ENCODE data around the gene COBLL1.
A peak's percentile ranks its signal among the peaks of the same experiment; 100 is the strongest.

DNA sequence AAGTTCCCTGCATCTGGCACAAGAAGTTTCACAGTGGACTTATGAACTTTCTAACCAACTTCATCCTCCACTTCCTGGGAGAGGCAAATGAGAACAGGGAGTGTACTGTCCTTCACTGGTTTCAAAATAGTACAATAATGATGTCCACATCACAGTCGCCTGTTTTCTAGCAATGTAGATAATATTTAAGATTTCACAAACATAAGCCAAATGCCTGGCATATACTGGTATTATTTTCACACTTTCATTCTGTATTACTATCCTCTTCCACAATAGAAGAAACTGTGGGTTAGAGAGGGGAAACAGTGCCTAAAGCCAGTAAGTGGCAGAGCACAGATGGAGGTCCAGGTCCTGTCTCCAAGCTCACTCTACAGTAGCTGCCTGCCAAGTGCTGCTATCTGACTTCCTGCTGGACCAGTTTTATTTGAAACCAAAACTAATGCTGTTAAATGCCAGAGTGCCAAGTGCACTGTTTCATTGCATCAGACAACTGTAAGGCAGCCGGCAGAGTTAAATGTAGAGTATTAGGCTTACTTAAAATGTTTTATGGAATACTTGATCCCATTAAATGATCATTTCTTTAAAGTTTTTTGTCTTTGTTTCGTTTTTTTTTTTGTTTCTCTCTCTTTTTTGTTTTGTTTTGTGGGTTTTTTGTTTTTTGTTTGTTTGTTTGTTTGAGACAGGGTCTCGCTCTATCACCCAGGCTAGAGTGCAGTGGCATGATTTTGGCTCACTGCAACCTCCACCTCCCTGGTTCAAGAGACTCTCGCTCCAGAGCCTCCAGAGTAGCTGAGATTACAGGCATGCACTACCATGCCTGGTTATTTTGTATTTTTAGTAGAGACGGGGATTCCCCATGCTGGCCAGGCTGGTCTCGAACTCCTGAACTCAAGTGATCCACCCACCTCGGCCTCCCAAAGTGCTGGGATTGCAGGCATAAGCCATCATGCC, 15.1 kb downstream of the COBLL1 start:
- TF ChIP-seq POLR2A (IDR thresholded peaks at IDR 0.05) = no peak
- TF ChIP-seq POLR2AphosphoS5 (IDR thresholded peaks at IDR 0.05) = peak; percentile 90
- TF ChIP-seq, protein P1, sequence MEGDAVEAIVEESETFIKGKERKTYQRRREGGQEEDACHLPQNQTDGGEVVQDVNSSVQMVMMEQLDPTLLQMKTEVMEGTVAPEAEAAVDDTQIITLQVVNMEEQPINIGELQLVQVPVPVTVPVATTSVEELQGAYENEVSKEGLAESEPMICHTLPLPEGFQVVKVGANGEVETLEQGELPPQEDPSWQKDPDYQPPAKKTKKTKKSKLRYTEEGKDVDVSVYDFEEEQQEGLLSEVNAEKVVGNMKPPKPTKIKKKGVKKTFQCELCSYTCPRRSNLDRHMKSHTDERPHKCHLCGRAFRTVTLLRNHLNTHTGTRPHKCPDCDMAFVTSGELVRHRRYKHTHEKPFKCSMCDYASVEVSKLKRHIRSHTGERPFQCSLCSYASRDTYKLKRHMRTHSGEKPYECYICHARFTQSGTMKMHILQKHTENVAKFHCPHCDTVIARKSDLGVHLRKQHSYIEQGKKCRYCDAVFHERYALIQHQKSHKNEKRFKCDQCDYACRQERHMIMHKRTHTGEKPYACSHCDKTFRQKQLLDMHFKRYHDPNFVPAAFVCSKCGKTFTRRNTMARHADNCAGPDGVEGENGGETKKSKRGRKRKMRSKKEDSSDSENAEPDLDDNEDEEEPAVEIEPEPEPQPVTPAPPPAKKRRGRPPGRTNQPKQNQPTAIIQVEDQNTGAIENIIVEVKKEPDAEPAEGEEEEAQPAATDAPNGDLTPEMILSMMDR (IDR thresholded peaks at IDR 0.05) = no peak
